ENCODE results near the gene OR6S1.
"Not testable (repeated sequence)": the region's sequence is repeated elsewhere in the genome, so short reads cannot be mapped to it uniquely, and the experiment has no call there.

Gene OR6S1

GRCh38 chr14:20623798-20624197 is 17.7 kb downstream of the OR6S1 start:
- Histone ChIP-seq H3K4me1 (peaks cover 33% of the 10 kb centered on the region), H3K36me3 (no peaks in the 10 kb centered on the region), H3K27me3 (peaks cover 69% of the 10 kb centered on the region), H3K4me3 (peak overlapping the region; percentile 60), H3K9ac (no peak overlapping the region), H3K9me3 (peaks cover 27% of the 10 kb centered on the region), H3K27ac (no peak overlapping the region), H4K20me1 (peaks cover 9% of the 10 kb centered on the region; the same call in 1 of the 2 replicates), H3K4me2 (peak overlapping the region; percentile 88)
- no peak for TF ChIP-seq Cebpa-rat (IDR thresholded peaks at IDR 0.05)

DNA sequence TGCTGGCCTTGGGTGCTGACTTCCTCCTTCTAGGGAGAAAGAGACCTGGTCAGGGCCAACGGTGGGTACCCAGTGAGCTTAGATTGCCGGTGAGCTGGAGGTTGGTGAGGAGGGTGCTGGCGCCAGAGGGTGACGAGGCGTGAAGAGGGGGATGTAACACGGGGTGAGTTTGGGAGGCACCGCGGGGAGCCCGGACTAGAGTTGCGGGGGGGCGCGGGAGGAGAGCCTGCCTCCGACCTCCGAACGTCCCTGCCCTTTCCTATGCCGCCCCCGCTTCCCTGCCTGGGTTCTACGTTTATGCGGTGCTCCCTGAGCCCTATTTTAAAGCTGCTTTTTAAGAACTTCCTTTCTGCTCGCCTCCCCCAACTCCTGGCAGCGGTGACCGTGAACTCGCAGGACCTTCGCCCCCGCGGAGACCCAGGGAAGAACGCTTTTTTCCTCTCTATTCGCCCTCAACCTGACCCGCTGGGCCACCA is 18.6 kb downstream of the OR6S1 start:
- Histone ChIP-seq H3K4me1 (peaks cover 38% of the 10 kb centered on the region), H3K36me3 (no peaks in the 10 kb centered on the region), H3K27me3 (peaks cover 60% of the 10 kb centered on the region), H3K4me3 (peak overlapping the region; percentile 60), H3K4me2 (peak overlapping the region; percentile 88), H3K9me3 (peaks cover 27% of the 10 kb centered on the region), H4K20me1 (peaks cover 4% of the 10 kb centered on the region; the same call in 1 of the 2 replicates), H3K9ac (peak overlapping the region; percentile 21), H3K27ac (no peak overlapping the region)
- TF ChIP-seq Cebpa-rat (IDR thresholded peaks at IDR 0.05) = no peak

DNA sequence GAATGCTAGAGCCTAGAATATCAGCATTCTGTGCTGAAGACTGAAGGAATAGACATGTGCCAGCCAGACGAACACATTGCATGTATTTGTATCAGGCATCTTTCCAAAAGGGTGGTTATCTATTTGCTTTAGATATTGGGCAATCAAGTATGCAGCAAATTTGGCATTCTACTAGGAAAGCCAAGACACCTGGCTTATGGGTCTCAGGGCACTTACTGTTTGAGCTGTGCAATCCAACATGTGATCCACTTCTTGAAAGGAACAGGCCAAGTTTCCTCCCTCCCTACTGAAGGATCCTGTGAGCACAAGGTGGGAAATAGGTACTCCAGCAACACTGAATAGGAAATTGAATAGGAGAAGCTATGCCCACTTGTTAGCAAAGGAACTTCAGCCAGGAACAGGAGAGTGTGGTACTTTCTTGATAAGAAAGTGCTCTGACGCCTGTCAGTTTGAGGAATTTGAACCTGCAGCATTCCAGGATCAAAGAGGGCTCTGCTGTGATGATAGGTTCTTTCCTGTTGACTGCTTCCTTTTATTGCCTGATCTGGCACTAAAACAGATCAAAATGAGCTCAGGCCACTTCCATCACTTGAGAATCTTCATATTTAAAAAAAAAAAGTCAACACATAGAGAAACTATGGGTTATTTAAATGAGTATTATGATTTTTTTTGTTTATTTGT is 20.6 kb downstream of the OR6S1 start:
- Histone ChIP-seq H3K4me2 (no peak overlapping the region), H4K20me1 (no peaks in the 10 kb centered on the region; the same call in 1 of the 2 replicates), H3K27ac (no peak overlapping the region), H3K9me3 (peaks cover 19% of the 10 kb centered on the region), H3K27me3 (peaks cover 41% of the 10 kb centered on the region), H3K36me3 (no peaks in the 10 kb centered on the region), H3K4me1 (peaks cover 46% of the 10 kb centered on the region), H3K4me3 (no peak overlapping the region), H3K9ac (no peak overlapping the region)
- 0 out of 2 replicates have a peak, but pooled peaks have one; percentile 11 for TF ChIP-seq Cebpa-rat (IDR thresholded peaks at IDR 0.05)

DNA sequence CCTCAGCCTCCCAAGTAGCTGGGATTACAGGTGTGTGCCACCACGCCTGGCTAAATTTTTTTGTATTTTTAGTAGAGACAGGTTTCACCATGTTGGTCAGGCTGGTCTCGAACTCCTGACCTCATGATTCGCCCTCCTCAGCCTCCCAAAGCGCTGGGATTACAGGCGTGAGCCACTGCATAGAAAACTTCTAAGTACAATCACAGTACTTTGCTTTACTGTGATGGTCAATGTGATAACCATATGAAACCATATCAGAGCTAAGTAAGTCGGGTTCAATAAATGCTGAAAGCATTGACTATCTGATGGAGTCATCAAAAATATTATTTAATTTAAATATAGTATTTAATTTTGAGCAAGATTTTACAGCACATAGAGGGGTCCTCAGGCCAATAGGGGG is 21.8 kb downstream of the OR6S1 start:
- H3K36me3 ChIP-seq, H3K4me2 ChIP-seq, H3K9ac ChIP-seq, H4K20me1 ChIP-seq, H3K4me3 ChIP-seq, H3K27ac ChIP-seq, H3K9me3 ChIP-seq: not testable (repeated sequence)
- H3K27me3 ChIP-seq = peaks cover 29% of the 10 kb centered on the region
- H3K4me1 ChIP-seq = peaks cover 41% of the 10 kb centered on the region

- Histone ChIP-seq H3K9me3 (no peaks in the 10 kb centered on the region), H3K9ac (no peak overlapping the region), H3K36me3 (no peaks in the 10 kb centered on the region), H4K20me1 (no peaks in the 10 kb centered on the region), H3K27ac (no peak overlapping the region), H3K4me1 (peaks cover 34% of the 10 kb centered on the region), H3K4me3 (no peak overlapping the region), H3K27me3 (peaks cover 15% of the 10 kb centered on the region), H3K4me2 (no peak overlapping the region)
- no peak for TF ChIP-seq Cebpa-rat (IDR thresholded peaks at IDR 0.05)
These were observed 23.2 kb downstream of the OR6S1 start for GRCh38 chr14:20618271-20618749.

DNA sequence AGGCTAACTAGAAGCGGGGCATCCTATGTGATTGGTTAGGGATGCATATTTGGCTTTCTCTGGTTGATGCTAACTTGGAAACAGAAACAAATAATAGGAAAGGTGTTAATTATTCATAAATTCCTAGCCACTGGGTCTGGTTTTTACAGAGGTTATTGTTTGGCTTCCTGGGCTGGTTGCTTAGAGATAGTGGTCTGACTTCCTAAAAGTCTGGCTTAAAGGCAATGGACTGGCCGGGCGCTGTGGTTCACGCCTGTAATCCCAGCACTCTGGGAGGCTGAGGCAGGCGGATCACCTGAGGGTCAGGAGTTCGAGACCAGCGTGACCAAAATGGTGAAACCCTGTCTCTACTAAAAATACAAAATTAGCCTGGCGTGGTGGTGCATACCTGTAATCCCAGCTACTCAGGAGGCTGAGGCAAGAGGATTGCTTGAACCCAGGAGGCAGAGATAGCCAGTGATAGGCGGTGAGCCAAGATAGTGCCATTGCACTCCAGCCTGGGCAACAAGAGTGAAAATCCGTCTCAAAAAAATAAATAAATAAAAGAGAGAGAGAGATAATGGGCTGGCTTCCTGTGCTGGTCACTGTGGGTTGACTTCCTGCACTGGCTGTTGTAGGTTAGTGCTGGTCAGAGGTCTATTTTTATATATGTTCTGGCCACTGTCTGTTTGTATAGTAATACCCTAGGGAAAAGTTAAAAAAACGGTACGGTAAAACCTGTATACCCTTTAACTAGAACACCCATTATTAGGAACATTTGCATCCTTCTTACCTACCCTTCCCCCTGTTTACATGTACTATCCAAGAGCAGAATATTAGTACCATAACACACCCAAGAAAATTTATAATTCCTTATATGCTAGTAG is 24.1 kb downstream of the OR6S1 start:
- Histone ChIP-seq H3K36me3 (no peaks in the 10 kb centered on the region), H3K9me3 (no peaks in the 10 kb centered on the region), H3K4me1 (peaks cover 33% of the 10 kb centered on the region), H4K20me1 (no peaks in the 10 kb centered on the region), H3K27ac (no peak overlapping the region), H3K27me3 (peaks cover 6% of the 10 kb centered on the region), H3K4me3 (no peak overlapping the region), H3K9ac (no peak overlapping the region), H3K4me2 (peak overlapping the region; percentile 34)
- no peak for TF ChIP-seq Cebpa-rat (IDR thresholded peaks at IDR 0.05)

DNA sequence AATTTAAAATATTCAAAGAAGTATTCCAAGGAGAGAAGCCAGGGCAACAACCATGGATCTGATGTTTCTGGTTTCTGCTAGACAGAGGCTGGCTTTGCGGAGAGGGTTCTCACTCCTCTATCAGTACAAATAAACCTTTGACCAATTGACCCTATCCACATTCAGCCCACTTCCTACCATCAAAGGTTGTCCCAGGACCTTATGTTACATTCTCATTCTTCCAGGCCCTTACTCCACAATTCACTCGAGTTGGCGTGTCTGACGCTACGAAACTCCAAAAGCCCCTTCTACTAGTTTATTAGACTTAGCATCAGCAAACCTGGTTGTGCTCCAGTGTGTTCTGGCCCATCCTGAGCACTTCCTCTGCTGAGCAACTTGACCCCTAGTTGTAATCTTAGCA is 25.5 kb downstream of the OR6S1 start:
- TF ChIP-seq Cebpa-rat (IDR thresholded peaks at IDR 0.05) = no peak
- Histone ChIP-seq H3K4me3 (no peak overlapping the region), H3K4me2 (no peak overlapping the region), H3K4me1 (peaks cover 44% of the 10 kb centered on the region), H3K27me3 (no peaks in the 10 kb centered on the region), H3K9ac (no peak overlapping the region), H4K20me1 (no peaks in the 10 kb centered on the region), H3K27ac (no peak overlapping the region), H3K36me3 (no peaks in the 10 kb centered on the region), H3K9me3 (no peaks in the 10 kb centered on the region)

- Histone ChIP-seq H3K27ac (no peak overlapping the region), H3K36me3 (no peaks in the 10 kb centered on the region), H3K4me3 (peak overlapping the region; percentile 69), H3K4me2 (peak overlapping the region; percentile 81), H3K9me3 (no peaks in the 10 kb centered on the region), H3K4me1 (peaks cover 53% of the 10 kb centered on the region), H3K9ac (peak overlapping the region; percentile 72), H4K20me1 (no peaks in the 10 kb centered on the region), H3K27me3 (no peaks in the 10 kb centered on the region)
- TF ChIP-seq Cebpa-rat (IDR thresholded peaks at IDR 0.05) = no peak
These were observed 27.3 kb downstream of the OR6S1 start for GRCh38 chr14:20614038-20614840.
